ENCODE measurements around the gene GRIP2. TPM values are rescaled to one million over a fixed set of nuclear protein-coding genes. Genes with fewer than 3 reads are reported as not detected.

The GRIP2 gene
- 0.03 and 0.27 TPM in 2 replicates for total RNA-seq (2014; rRNA removed; shearing (Covaris generic))
- 0.50 and 0.67 TPM in 2 replicates for polyA plus RNA-seq (2014; cell fraction: nucleus; rRNA removed)

GRCh38 chr3:14539742-14540491 is at the start of gene GRIP2:
TSS of gene GRIP2 (minus strand) at chr3:14540342. CDS start at chr3:14540308, 34 bp downstream.
- DNase-seq (ENCODE audit: extremely low read depth, low read depth), result no peak

- no peak for DNase-seq (ENCODE audit: extremely low read depth, low read depth)
These were observed 48.4 kb upstream of the GRIP2 start for GRCh38 chr3:14588425-14589112.

GRCh38 chr3:14587740-14588360 is 47.7 kb upstream of the GRIP2 start:
- DNase-seq (ENCODE audit: extremely low read depth, low read depth), result no peak

GRCh38 chr3:14586611-14587010 is 46.5 kb upstream of the GRIP2 start:
- no peak for DNase-seq (ENCODE audit: extremely low read depth, low read depth)

GRCh38 chr3:14583548-14584091 is 43.5 kb upstream of the GRIP2 start:
- DNase-seq (ENCODE audit: extremely low read depth, low read depth), result no peak

- DNase-seq (ENCODE audit: extremely low read depth, low read depth), result no peak
These were observed 41.9 kb upstream of the GRIP2 start for GRCh38 chr3:14582045-14582410.

GRCh38 chr3:14581334-14582044 is 41.3 kb upstream of the GRIP2 start:
- DNase-seq (ENCODE audit: extremely low read depth, low read depth), result no peak

GRCh38 chr3:14577897-14578296 is 37.8 kb upstream of the GRIP2 start:
- DNase-seq (ENCODE audit: extremely low read depth, low read depth), result no peak

- no peak for DNase-seq (ENCODE audit: extremely low read depth, low read depth)
These were observed 36.0 kb upstream of the GRIP2 start for GRCh38 chr3:14576163-14576562.

GRCh38 chr3:14574183-14574582 is 34.0 kb upstream of the GRIP2 start:
- DNase-seq (ENCODE audit: extremely low read depth, low read depth), result no peak

- DNase-seq (ENCODE audit: extremely low read depth, low read depth), result no peak
These were observed 33.6 kb upstream of the GRIP2 start for GRCh38 chr3:14573706-14574105.

GRCh38 chr3:14570864-14571263 is 30.7 kb upstream of the GRIP2 start:
- DNase-seq (ENCODE audit: extremely low read depth, low read depth), result no peak

- DNase-seq (ENCODE audit: extremely low read depth, low read depth), result no peak
These were observed 29.9 kb upstream of the GRIP2 start for GRCh38 chr3:14570089-14570488.

- DNase-seq (ENCODE audit: extremely low read depth, low read depth), result no peak
These were observed 29.4 kb upstream of the GRIP2 start for GRCh38 chr3:14569474-14570000.

GRCh38 chr3:14568269-14568668 is 28.1 kb upstream of the GRIP2 start:
- no peak for DNase-seq (ENCODE audit: extremely low read depth, low read depth)

GRCh38 chr3:14566812-14567211 is 26.7 kb upstream of the GRIP2 start:
- no peak for DNase-seq (ENCODE audit: extremely low read depth, low read depth)

- no peak for DNase-seq (ENCODE audit: extremely low read depth, low read depth)
These were observed 25.9 kb upstream of the GRIP2 start for GRCh38 chr3:14565868-14566588.

GRCh38 chr3:14564741-14565140 is 24.6 kb upstream of the GRIP2 start:
- no peak for DNase-seq (ENCODE audit: extremely low read depth, low read depth)

GRCh38 chr3:14563946-14564539 is 23.9 kb upstream of the GRIP2 start:
- no peak for DNase-seq (ENCODE audit: extremely low read depth, low read depth)
